ENCODE results near the gene RBMS3. TPM values are rescaled to one million over a fixed set of nuclear protein-coding genes. Genes with fewer than 3 reads are reported as not detected.

The RBMS3 gene
- total RNA-seq, 2 experiments from 2014 or later: 1.0 TPM; not detected in 1

- H3K4me3 ChIP-seq (ENCODE audit: low read depth, low read length, poor library complexity, severe bottlenecking): no peak overlapping the region
- ChIA-PET POLR2A (no interaction called here), CTCF (ENCODE audit: unreplicated experiment) (no interaction called here)
- no peak overlapping the region for H2AFZ ChIP-seq (ENCODE audit: low read length)
- H3K4me2 ChIP-seq (ENCODE audit: low read length): no peak overlapping the region
- no peaks in the 10 kb centered on the region for H3K9me2 ChIP-seq (ENCODE audit: insufficient read depth, low read length)
- TF ChIP-seq CTCF (conservative IDR thresholded peaks at IDR 0.05; ENCODE audit: low read length): no peak
- no peak for TF ChIP-seq EZH2phosphoT487 (IDR thresholded peaks at IDR 0.05; ENCODE audit: borderline replicate concordance, low read depth, low read length)
- no peaks in the 10 kb centered on the region for H3K79me2 ChIP-seq (ENCODE audit: insufficient read depth, low read depth, low read length)
- H3K4me1 ChIP-seq (ENCODE audit: insufficient read depth, low read length, poor library complexity, severe bottlenecking): no peaks in the 10 kb centered on the region
- H3K36me3 ChIP-seq (ENCODE audit: insufficient read depth, low read length): no peaks in the 10 kb centered on the region
- BruUV-seq (replicated peaks): no TSS peak
- no peak for DNase-seq (ENCODE audit: low spot score)
- H3K27ac ChIP-seq (ENCODE audit: low read depth, low read length, poor library complexity, severe bottlenecking): no peak overlapping the region
- H3K9me3 ChIP-seq (ENCODE audit: low read length): no peaks in the 10 kb centered on the region
- H4K20me1 ChIP-seq (ENCODE audit: insufficient read depth, low read length): no peaks in the 10 kb centered on the region
- intact Hi-C loops (cut with micrococcal nuclease; ENCODE audit: unreplicated experiment): no loop called here
Observed at GRCh38 chr3:29741231-29741630, 460.4 kb downstream of the RBMS3 start.

- DNase-seq (ENCODE audit: low spot score): no peak
- BruUV-seq (replicated peaks): no TSS peak
- ChIA-PET CTCF (ENCODE audit: unreplicated experiment) (no interaction called here), POLR2A (no interaction called here)
- Histone ChIP-seq H2AFZ (ENCODE audit: low read length) (no peak overlapping the region), H4K20me1 (ENCODE audit: insufficient read depth, low read length) (no peaks in the 10 kb centered on the region), H3K79me2 (ENCODE audit: insufficient read depth, low read depth, low read length) (no peaks in the 10 kb centered on the region), H3K4me2 (ENCODE audit: low read length) (no peak overlapping the region), H3K9me2 (ENCODE audit: insufficient read depth, low read length) (no peaks in the 10 kb centered on the region), H3K36me3 (ENCODE audit: insufficient read depth, low read length) (no peaks in the 10 kb centered on the region), H3K4me3 (ENCODE audit: low read depth, low read length, poor library complexity, severe bottlenecking) (no peak overlapping the region), H3K27ac (ENCODE audit: low read depth, low read length, poor library complexity, severe bottlenecking) (no peak overlapping the region), H3K4me1 (ENCODE audit: insufficient read depth, low read length, poor library complexity, severe bottlenecking) (no peaks in the 10 kb centered on the region), H3K9me3 (ENCODE audit: low read length) (no peaks in the 10 kb centered on the region)
- TF ChIP-seq EZH2phosphoT487 (IDR thresholded peaks at IDR 0.05; ENCODE audit: borderline replicate concordance, low read depth, low read length): no peak
- no peak for TF ChIP-seq CTCF (conservative IDR thresholded peaks at IDR 0.05; ENCODE audit: low read length)
- intact Hi-C loops (cut with micrococcal nuclease; ENCODE audit: unreplicated experiment): no loop called here
Observed at GRCh38 chr3:29745232-29745870, 464.5 kb downstream of the RBMS3 start.

- BruUV-seq (replicated peaks): no TSS peak
- Histone ChIP-seq H3K4me1 (ENCODE audit: insufficient read depth, low read length, poor library complexity, severe bottlenecking) (no peaks in the 10 kb centered on the region), H2AFZ (ENCODE audit: low read length) (no peak overlapping the region), H3K79me2 (ENCODE audit: insufficient read depth, low read depth, low read length) (no peaks in the 10 kb centered on the region), H3K4me3 (ENCODE audit: low read depth, low read length, poor library complexity, severe bottlenecking) (no peak overlapping the region), H3K27ac (ENCODE audit: low read depth, low read length, poor library complexity, severe bottlenecking) (no peak overlapping the region), H3K4me2 (ENCODE audit: low read length) (no peak overlapping the region), H4K20me1 (ENCODE audit: insufficient read depth, low read length) (no peaks in the 10 kb centered on the region), H3K36me3 (ENCODE audit: insufficient read depth, low read length) (no peaks in the 10 kb centered on the region), H3K9me2 (ENCODE audit: insufficient read depth, low read length) (no peaks in the 10 kb centered on the region), H3K9me3 (ENCODE audit: low read length) (no peaks in the 10 kb centered on the region)
- intact Hi-C loops (cut with micrococcal nuclease; ENCODE audit: unreplicated experiment): no loop called here
- CTCF ChIA-PET (ENCODE audit: unreplicated experiment): no interaction called here
- POLR2A ChIA-PET: interaction anchor here (0.6 kb wide), 1 partner anchor 1098 kb away, joined by 3 read pairs; no protein-coding TSS in a partner anchor
- DNase-seq (ENCODE audit: low spot score): no peak
- no peak for TF ChIP-seq EZH2phosphoT487 (IDR thresholded peaks at IDR 0.05; ENCODE audit: borderline replicate concordance, low read depth, low read length)
- no peak for TF ChIP-seq CTCF (conservative IDR thresholded peaks at IDR 0.05; ENCODE audit: low read length)
Observed at GRCh38 chr3:29746163-29746760, 465.4 kb downstream of the RBMS3 start.

Data from OCI-LY7 (cell line).